Measurements from ENCODE around the gene KCNMB1.
A peak's percentile ranks its signal among the peaks of the same experiment; 100 is the strongest.

KCNMB1 gene, protein sequence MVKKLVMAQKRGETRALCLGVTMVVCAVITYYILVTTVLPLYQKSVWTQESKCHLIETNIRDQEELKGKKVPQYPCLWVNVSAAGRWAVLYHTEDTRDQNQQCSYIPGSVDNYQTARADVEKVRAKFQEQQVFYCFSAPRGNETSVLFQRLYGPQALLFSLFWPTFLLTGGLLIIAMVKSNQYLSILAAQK

DNA sequence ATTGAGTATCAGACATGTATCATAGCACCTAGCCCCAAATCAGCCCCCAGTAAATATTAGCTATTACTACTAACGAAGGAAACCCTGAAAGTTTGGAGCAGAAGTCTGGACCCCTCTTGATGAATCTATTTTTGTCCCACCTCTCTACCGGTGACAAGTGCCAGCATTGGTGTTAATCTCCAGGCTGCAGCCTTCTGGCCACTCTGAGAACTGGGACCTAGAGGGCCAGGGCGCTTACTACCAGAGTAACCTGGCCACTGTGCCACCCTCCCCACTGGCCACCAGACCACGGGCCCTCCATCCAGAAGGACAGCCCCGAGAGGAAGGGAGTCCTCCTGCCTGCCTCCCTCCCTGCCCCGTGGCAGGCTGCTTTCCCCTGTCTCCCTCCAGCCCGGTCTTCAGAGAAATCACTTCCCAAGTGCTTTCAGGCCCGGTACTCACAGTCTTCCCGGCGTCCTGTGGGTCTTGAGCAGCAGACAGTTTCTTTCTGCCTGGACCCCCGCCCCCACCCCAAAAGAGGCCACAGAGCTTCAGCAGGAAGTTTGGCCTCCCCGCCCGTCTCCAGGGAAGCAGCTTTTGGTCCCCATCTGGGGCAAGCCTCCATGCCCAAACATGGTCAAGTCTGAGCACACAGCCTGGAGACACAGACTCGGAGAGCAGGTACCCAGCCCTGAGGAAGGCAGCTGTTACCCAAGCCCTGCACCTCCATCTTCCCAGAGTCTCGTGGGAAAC lies at the start of gene KCNMB1:
Gene KCNMB1, minus strand, starts transcription at position 550 of the 732 bp plus-strand sequence. CDS start 3,920 bp downstream, outside the sequence.
- no peak for DNase-seq (ENCODE audit: low read depth)

DNA sequence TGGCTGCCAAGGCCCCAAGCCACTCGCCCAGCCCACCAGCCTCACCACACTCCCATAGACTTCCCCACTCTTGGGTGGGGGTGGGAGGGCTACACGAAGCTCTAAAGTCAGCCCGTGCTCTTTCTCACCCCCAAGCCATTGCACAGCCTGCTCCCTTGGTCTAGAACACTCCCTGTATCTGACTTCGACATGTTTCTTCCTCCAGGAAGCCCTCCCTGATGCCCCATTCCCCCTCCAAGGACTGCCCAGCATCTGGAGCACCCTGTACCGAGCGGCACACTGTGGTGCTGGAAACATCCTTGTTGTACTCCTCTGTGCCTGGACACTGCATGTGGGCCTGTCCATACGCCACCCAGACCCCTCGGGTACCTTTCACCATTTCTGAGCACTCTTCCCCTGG lies 49.4 kb upstream of the KCNMB1 start:
- no peak for DNase-seq (ENCODE audit: low read depth)

DNA sequence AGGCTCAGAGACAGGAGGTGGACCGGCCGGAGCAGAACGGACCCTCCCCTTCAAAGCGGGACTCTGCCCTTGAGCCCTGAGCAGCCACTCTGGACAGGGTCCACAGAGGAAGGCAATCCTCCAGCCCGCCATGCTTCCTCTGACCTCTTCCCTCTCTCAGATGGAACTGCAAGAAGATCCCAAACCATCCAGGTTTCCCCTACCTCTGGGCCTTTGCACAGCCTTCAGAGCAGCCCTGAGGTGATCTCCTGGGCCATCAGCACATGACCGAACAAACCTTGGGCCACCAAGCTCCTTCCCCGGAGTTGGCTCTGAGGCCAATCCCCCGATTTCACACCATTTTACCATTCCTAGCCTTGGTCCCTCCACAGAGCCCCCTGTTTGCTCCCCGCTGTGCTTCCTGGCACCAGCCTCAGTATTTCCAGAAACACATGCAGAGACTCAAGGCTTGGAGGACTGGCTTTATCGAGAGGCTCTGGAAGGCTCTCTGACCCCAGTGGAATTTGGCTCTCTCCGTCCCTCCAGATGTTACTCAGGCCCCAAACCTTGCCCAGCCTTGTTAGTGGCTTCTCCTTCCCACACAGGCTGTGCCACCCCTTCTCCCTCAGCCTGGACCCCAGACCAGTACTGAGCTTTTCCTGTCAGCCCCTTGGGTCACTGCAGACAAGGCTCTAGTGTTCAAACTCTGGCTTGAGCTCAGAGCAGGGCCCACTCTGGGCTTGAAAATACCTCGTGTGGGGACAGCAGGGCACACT lies 48.6 kb upstream of the KCNMB1 start:
- DNase-seq (ENCODE audit: low read depth), result no peak

DNA sequence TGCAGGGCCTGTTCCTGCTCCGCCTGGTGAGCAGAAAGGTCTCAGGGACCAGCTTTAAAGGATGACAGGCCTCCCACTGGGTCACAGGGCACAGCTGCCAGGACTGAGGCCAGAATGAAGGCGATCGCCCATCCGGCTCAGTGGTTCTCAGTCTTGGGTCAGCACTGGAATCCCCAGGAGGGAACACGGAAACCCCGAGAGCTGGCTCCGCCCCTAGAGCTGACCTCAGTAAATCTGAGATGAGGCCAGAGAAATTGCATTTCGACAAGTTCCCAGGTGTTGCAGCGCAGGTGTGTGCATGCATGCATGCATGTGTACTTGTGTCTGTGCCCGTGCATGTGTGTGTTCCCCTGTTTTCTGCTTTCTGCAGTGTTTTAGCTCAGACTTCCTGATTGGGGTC lies 47.2 kb upstream of the KCNMB1 start:
- DNase-seq (ENCODE audit: low read depth), result no peak

DNA sequence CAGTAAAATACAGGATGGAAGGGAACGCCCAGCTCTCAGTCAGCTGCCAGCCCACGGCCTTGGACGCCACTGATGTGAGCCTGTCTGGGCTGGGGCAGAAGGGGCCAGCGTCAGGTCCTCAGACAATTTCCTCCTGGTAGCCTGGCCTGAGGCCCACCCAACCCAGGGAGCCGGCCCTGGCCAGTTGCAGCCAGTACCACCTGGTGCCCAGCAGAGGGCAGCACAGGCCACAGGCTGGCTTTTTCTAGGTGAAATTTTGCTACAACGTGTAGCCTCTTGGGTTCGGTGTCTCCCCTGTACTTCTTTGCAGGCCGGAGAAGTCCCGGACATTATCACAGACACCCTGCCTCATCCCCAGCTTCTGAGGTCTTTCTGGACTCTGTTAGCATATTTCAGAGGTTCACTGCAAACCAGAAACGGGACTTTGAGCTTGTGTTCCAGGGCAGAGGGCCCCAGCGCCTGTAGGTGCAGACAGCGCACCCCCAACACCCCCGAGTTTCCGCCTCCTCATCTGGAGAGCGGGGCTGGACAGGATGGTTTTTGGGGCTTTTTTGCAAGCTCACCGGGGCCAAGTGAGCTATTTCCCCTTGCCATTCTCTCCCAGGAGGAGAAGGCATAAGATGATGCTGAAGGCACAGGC lies 45.9 kb upstream of the KCNMB1 start:
- peak; percentile 32 for DNase-seq (ENCODE audit: low read depth)

DNA sequence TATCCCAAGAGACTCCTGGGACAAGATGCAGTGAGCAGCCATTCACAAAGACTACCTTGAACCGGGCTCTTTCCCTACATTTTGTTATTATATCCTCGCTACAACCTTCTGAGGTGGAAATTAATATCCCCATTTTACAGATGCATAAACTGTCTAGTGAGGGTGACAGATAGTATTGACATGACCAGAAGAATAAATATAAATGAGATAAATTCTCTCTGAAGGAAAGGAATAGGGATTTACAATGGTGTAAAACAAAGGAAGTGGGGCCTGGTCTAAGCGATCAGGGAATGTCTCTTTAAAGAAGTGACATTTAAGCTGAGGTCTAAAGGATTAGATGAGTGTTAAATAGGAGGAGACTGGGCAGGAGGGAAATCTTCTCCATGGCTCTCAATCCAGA lies 43.5 kb upstream of the KCNMB1 start:
- DNase-seq (ENCODE audit: low read depth), result no peak

DNA sequence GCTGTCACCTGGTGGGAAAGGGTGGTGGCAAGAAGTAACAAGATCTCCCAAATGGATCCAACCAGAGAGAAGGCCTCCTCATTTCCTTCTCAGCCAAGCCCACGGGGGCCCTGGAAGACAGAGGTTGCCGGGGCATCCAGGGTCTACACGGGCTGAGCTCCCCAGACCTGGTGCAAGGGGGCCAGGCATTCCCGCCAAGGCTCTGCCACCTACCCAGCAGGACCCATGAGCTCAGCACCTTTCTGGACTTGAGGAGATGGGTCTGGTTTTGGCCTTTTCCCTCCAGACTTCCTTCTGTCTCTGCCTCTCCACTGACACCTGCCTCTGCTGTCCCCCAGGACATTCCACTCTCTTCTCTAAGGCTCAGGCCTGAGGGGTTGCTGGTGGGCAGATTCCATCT lies 42.4 kb upstream of the KCNMB1 start:
- DNase-seq (ENCODE audit: low read depth), result no peak

DNA sequence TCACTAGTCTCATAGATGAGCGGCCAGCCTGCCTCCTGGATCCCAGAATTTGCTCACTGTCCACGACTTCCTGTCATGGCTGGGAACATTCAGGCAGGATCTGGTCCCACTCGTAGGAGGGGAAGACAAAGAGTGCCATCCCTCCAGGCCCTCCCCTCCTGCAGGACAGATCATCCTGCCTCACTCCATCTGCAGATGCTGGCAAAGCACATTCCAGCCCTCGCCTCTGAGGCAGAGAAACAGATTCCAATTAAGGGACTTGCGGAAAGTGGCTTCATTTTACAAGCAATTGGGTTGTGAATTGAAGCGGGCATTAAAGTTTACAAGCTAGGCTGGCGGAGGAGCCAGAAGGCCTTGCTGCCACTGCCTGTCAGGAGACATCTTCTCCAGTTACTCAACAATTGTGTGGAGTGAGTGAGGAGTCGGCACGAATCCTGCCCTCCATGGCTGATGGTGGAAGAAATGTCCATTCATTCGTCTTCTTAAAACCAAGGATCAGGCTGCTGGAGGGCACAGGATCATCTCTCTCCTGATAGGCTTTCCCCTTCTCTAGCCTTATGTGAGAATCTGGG lies 41.8 kb upstream of the KCNMB1 start:
- DNase-seq (ENCODE audit: low read depth), result no peak

DNA sequence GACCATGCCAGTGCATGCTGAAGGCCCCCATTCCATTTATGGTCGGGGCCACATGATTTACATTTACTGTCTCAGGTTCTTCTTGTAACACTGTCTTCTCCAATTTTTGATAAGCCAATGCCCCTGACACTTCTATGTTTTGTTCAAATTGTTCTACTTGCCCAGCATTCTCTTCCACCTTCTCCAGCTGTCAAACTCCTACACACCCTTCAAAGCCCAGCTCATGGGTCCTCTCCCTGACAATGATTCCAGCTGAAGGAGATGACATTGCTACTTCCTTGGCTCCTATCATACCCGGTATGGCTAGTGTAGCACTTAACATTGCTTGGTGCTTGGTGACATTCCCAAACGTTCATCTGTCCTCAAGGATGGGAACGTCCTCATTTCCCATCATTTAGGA lies 41.1 kb upstream of the KCNMB1 start:
- DNase-seq (ENCODE audit: low read depth), result no peak

DNA sequence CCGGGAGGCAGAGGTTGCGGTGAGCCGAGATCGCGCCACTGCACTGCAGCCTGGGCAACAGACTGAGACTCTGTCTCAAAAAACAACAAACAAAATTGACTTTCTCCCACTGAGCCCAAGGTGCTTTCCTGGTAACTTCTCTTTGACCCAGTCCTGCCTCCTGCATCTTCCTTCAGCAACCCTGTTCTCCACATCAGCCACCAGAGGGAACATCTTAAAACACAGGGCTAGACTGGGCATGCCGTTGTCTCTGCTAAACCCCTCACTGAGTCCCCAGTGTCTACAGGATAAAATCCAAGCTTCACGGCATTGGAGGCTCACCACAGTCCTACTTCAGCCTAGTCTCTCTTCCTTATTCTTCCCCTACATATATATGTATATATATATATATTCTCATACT lies 39.8 kb upstream of the KCNMB1 start:
- no peak for DNase-seq (ENCODE audit: low read depth)

DNA sequence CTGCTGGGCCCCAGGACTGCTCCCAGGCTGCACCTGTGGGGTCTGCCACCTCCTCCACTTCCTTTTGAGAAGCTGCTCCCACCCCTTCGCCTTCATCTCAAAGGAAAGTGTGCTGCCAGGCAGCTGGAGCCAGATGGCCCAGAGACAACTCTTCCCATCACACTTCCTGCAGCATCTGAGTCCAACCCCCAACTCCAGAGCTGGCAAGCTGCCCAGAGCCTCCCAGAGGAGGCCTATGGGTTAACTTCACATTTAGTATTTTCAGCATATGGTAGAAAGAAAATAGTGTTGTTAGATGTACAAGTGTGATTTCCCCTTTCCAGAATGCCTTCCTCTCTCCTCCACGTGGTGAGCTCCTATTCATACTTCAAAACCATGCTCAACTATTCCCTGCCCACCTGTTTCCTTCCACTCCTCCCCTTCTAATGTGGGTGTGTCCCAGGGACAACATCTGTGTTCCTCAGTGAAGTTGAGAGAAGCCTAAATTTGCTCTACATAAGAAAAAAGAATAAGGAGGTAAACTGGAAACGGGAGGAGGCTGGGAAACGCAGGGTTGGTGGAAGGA lies 38.6 kb upstream of the KCNMB1 start:
- no peak for DNase-seq (ENCODE audit: low read depth)

DNA sequence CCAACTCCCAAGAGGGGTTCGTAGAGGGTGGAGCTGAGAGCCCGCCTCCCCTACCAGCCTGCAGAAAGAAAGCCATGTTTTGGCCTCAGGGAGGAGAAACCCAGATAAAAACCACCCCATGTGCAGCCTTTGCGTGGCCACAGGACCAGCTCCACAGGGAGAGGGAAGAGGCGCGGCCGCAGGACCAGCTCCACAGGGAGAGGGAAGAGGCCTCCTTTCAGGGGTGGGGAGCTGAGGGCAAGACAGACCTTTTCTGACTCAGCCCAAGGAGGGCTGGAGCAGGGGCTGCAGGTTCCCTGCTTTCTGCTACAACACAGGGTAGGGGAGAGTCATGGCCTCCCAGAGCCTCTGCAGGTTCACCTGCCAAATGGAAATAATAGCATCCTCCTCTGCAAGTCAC lies 37.6 kb upstream of the KCNMB1 start:
- no peak for DNase-seq (ENCODE audit: low read depth)

DNA sequence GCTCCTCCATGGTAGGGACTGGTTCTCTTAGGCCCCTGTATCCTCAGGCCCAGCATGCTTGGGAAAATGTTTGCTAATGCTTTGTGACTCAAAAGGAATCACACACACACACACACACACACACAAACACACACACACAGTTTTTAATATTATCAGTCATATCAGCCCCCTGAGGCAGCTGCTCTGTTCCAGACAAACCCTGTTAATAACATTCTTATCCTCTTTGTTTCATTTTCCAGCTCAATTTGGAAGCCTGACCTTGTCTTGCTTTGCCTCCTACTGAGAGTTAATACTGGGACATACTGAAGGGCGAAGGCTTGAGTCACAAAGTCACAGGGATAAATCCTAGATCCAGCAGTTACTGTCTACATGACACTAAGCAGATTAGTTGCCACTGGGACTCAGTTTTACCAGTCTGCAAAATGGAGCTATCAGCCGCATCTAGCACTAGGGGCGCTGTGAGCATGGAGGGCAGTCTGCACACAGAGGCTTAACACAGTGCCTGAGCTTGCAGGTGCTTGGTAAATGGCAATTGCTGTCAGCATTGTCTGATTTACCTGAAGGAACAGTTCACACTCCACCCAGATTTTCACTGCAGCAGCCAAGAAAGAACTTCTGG lies 37.1 kb upstream of the KCNMB1 start:
- no peak for DNase-seq (ENCODE audit: low read depth)

DNA sequence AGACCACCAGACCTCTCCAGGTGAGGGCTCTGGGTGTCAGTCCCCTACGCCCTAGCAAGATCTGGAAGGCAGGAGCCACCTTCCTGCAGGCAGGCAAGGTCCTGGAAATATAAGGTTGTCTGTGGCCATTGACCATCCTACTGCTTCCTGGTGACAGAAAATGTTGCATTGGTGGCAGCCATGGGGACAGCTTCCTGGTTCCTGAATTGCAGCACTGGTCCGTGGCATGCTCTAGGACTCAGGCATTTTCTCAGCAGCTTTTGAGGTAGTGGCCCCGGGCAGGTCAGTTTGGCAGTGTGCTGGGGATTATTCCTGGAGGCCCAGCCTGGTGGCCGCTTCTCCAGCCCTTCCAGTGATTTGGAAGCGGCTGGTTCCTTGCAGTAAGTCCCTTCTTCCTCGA lies 36.6 kb upstream of the KCNMB1 start:
- no peak for DNase-seq (ENCODE audit: low read depth)

DNA sequence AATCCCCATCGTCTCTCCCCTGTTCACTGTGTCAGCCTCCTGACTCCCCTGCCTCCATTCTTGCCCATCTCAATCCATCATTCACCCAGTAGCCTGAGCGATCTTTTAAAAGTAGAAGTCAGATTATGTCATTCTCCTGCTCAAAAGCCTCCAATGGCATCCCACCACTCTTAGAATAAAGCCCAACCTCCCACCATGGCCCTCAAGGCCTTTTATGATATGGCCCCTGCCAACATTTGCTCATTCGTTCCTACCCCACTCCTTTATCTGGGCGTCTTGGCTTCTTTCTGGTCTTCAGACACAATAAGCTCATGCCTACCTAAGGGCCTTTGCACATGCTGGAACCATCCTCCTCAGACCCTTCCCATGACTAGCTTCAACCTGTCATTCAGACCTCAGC lies 35.5 kb upstream of the KCNMB1 start:
- no peak for DNase-seq (ENCODE audit: low read depth)

DNA sequence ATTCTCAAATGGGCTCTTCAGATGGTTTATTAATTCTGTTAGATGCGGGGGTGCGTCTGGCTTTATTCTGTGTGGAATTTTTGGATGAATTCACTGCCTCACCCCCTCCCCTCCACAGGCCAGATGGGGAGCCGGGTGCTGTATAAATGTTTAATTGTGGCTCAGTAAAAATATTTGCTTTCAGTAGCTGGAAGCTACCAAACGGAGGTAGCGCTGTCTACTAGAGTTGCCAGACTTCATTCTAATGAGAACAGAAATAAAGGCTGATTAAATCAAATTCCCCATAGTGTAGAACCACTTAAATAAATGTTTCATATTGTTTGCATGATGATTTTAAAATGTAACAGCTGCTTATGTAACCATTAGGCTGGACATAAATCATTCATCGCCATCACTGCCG lies 34.5 kb upstream of the KCNMB1 start:
- DNase-seq (ENCODE audit: low read depth), result no peak

DNA sequence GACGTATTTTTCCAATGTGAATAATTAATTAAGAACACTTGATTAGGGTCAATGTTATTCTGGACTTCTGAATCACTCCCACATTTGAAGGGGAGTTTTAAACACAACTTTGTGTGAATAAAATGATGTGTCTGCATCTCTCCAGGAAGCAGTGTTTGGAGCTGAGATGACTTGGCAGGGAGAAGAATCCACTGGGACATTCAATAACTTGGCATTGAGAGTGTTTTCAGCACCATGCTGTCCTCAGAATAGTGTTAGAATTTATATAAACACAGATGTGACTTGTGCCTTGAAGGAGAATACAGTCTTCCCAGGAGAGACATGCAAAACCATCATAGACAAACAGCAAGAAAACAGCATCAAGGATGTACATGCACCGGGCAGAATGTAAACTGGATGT lies 32.7 kb upstream of the KCNMB1 start:
- DNase-seq (ENCODE audit: low read depth), result no peak

DNA sequence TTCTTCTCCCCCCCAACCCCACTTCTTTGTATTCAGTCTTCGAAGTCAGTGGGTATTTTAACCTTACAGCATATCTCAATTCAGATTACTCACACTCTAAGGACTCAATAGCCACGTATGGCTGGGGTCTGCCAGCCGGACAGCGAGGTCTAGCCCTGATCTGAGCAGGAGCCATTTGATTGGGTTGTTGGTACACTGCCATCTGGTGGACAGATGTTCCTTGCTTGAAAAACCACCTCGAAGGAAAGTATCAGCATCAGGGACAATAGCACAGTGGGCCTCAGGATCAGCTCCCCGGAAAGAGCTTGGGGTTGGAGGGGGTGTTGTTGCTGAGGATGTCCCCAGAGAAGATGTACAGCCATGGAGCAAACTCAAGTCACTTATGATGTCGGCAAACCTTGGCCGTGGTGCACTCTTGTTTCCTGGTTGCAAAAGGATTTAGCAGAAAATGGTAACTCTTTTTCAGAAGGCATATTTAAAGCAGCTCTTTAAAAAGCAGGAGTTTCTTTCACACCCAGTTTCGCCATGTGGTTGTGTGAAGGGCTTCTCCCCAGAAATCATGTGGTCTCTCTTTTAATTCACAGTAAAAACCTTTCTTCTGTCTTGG lies 31.7 kb upstream of the KCNMB1 start:
- peak; percentile 22 for DNase-seq (ENCODE audit: low read depth)

DNA sequence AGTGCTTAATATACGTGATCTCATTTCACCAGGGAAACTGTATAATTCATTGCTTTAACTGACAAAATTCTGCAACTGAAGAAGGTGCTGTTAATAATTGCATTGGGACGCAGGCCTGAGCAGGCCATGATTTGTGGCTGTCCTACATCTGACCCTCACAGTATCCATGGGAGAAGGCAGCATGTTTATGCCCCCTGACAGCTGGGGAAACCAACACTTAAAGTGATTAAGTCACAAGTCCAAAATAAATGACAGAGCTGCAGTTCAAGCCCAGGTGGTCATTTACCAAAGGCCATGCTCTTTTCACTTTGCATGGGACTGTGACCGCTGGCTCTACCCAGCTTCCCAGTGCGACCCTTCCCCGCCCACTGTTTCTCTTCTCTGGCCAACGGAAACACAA lies 30.5 kb upstream of the KCNMB1 start:
- DNase-seq (ENCODE audit: low read depth), result no peak

DNA sequence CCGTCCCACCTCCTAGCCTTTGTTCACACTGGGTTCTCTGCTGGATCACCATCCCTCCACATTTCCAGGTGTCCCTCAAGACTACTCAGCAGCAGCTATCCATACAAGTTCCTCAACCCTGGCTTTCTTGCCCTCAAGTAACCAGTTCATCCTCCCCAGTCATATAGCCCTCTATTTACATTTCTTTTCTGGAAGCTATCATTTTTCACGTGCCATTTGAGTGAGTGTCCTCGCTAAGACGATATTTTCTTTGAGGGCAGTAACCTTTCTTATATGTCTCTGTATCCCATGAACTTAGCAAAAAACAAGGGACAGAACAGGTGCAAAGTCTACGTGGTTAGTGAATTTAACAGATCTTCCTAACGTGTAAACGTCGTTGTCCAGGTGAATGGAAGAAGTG lies 29.6 kb upstream of the KCNMB1 start:
- no peak for DNase-seq (ENCODE audit: low read depth)

DNA sequence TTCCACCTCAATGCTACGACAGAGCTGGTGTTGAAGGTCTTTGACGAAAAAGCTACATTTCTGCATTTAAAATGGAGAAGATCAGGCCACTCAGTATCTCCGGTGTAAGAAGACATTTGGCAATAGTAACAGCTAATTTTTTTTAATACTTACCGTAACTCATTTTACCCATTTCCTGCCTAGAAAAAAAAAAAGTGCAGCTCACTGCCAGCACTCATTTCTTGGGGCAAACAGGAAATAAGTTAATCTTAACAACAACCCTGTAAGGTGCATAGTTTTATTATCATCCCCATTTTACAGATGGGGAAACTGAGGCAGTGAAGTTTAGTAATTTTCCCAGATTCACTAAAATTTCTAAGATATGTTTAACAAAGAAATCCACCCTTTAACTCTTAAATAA lies 27.4 kb upstream of the KCNMB1 start:
- DNase-seq (ENCODE audit: low read depth), result no peak
